HG03060 (cell line): Measurements from ENCODE around the gene CD83.

Experiments
- ATAC-seq: cut with Tn5 transposase; IDR thresholded peaks from one replicate; pipeline ENCODE4 v1.9.1; 2021; ENCODE audit warnings: low read depth, moderate number of reproducible peaks; ENCODE audit not compliant: unreplicated experiment

CD83 gene

GRCh38 chr6:14123386-14124111, 6.0 kb downstream of the CD83 start:
- no peak for ATAC-seq

DNA sequence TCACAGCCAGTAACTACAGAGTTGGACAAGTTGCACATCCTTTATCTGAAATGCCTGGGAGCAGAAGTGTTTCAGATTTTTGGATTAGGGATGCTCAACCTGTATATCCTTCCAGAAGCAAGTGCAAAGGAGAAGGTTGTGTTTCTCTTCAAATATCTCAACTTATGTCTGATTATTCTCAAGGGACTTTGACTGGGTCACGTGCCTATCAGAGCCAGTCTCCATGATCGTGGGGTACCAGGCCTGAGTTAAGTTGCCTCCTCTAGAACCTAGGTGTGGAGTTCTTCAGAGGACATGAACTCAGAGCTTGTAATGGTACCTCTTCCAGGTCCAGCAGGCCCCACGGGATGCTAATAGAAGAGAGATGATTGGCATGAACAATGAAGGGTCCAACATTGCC, 7.8 kb downstream of the CD83 start:
- no peak for ATAC-seq

- no peak for ATAC-seq
Measured at GRCh38 chr6:14126191-14126590, 8.6 kb downstream of the CD83 start.

GRCh38 chr6:14127611-14128010, 10.0 kb downstream of the CD83 start:
- ATAC-seq = no peak

DNA sequence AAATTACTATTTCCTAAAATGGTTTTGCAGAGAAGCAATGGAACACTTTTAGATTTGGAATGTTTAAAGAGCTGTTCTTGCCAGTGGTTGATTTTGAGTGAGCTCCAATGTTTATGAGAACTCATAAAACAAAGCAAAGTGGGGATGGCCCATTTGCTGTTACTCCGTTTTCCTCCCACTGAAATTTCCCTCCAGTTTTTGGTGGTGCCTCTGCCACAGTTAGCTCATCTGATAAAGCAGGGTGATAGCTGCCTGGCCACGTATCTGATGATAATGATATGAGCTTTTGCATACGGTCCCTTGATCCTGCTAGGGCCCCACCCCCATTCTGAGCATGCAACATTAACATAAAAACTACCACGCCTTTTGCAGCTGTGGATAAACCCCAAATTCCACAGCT, 10.4 kb downstream of the CD83 start:
- ATAC-seq = no peak

- no peak for ATAC-seq
Measured at GRCh38 chr6:14128746-14129145, 11.2 kb downstream of the CD83 start.

DNA sequence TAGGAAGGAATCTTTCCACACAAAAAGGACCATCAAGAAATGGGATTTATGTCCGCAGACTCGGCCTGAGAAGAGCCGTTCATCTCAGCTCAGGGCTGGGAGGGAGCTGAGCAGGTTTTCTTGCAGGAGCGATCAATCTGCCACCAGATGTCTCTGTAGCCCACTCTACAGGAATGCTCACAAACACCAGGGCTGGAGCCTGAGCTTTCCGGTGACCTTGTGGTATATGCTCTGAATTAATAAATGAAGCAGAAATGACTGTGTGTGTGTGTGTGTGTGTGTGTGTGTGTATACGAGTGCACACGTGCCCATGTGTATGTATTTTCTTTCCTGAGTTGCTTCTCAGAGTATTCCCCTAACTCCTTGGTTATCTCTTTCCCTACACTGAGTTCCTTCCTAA, 12.0 kb downstream of the CD83 start:
- ATAC-seq = no peak

GRCh38 chr6:14130435-14131075, 13.0 kb downstream of the CD83 start:
- no peak for ATAC-seq

DNA sequence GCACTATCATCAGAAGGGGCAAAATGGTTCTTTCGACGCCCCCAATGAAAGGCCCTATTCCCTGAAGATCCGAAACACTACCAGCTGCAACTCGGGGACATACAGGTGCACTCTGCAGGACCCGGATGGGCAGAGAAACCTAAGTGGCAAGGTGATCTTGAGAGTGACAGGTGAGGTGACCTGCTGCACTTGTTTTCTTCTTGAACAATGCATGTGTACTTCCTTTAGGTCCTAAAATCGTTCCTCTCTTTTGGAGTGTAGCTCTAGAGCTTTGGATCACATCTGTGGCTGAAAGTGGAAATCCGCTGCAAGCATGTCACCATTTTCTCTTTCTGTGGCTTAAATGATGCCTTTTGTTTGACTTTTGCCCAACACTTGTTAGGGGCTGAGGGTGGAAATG, 14.0 kb downstream of the CD83 start:
- ATAC-seq = no peak

DNA sequence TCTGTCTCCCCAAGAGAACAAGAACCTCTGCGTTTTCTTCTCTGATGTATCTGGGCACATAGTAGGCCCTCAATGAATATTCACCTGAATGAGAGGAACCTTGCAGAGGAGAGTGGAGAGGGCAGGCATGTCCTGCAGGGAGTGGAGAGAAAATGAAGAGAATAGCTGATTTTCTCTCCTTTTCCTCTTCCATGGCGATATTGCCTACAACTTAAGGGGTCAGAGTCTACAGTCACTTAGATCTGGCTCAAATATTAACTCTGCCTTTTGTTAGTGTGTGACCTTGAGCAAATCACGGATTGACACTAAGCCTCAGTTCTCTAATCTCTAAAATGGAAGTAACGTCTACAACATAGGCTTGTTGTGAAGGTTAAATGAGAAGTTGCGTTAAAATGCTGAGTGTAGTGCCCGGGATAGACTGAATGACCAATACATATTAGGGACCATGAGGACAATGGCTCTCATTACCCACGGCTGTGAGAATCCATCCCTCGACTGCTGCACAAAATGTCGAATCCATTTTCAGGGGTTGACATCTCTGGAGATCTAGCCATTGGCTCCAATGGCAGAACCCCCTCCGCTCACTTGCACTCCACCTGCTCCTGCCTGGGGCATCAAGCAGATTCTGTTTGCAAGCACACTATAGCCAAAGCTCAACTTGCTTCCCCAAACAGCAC, 14.8 kb downstream of the CD83 start:
- no peak for ATAC-seq

GRCh38 chr6:14132921-14133275, 15.3 kb downstream of the CD83 start:
- ATAC-seq = no peak

DNA sequence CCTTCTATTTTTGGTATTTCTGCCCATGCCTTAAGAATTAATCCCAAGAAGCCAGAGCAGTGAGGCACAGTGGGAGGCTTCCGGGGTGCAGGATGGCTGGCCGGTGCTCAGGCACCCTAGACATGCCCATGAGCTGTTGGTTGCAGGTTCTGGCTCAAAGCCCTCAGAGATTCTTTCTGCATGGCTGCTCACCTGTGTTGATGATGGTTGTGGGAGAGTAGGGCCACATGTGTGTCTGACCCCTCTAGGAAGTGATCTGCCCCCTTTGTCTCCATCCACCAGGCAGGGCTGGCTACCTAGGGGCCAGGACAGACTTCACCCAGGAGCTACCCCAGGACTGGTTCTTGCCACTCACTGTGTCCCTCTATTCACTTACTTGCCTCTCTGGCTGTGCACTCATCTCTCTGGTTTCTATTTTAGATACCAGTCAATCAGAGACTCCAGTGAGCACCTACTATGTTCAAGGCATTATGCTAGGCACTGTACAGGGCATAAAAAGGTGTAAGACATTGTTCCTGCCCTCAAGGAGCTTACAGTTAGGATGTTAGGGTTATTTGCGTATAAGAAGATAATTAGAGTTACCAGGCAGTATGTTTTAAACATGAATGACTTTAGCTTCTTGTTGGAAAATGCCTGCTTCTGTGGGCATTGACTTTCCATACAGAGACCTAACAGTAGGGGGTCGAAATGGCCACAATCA, 16.8 kb downstream of the CD83 start:
- no peak for ATAC-seq

GRCh38 chr6:14135893-14136539, 18.4 kb downstream of the CD83 start:
- no peak for ATAC-seq

DNA sequence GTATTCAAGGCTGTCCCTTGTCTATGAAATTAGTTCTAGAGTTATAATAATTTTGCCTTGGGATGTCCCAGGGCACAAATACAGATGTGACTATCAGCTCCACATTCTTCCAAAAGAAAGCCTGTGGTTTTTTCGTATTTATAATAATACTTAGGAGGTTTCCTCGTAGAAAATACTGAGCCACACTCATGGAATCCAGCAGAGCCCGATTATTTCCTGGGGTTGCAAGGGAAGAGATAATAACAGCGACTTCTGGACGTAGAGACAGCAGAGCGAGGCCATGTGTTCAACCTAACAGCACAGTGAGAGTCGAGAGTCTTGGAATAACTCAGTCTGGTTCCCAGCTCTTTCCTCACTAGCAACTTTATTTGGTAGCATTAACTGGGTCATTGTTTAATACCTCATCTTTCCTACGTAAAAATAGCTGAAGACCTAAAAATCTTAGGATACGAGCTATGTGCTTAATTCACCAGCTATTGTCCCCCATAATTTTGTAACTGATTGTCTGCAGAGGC, 21.2 kb downstream of the CD83 start:
- ATAC-seq = no peak

GRCh38 chr6:14141351-14142062, 23.9 kb downstream of the CD83 start:
- no peak for ATAC-seq

GRCh38 chr6:14142063-14142450, 24.5 kb downstream of the CD83 start:
- no peak for ATAC-seq

DNA sequence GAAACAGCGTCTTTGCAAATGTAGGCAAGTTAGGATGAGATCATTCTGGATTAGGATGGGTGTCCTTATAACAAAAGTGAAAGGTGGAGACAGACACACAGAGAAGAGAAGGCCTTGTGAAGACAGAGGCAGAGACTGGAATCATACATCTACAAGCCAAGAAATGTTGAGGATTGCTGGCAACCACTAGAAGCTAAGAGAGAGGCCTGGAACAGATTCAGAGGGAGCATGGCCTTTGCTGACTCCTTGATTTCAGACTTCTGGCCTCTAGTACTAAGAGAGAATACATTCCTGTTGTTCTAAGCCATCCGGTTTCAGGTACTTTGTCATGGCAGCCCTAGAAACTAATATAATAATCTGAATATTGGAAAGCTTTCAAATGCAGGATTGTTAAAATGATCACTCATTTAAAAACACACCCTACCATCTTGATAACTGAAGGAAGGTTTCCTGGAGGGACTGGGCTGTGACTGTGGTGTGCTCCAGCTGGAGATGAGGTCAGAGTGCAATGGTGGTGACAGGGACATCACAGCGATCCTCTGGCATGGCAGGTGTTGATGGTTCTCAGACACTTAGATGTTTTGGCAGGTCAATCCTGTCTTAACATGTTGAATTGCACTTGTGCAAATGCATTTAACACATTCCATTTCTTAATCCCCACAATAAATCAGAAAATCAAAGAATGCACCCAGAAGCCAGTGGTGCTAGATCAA, 25.1 kb downstream of the CD83 start:
- ATAC-seq = no peak

- ATAC-seq = no peak
Measured at GRCh38 chr6:14143305-14143704, 25.7 kb downstream of the CD83 start.

DNA sequence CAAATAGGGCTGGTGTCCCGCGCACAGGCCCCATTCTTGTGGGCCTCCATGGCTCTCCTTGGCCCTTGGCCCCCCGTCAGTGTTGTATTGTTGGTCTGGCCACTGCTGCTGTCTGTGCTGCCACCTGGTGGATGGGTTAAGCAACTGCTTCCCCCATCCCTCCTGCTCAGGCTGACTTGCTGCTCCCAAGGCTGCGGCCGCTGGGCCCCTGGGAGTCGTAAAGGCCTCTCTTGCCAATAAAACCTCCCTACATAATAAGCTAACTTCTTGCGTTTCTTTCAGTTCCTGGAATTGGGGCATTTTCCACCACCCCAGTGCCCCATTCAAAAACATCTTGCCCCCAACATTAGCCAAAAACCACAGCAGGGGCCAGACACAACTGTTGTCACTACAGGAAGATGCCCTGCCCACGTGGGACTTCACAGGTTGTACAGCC, 27.1 kb downstream of the CD83 start:
- no peak for ATAC-seq
